GM18520 (cell line): ENCODE measurements around the gene PDE4B.
"Not testable (repeated sequence)": the region's sequence is repeated elsewhere in the genome, so short reads cannot be mapped to it uniquely, and the experiment has no call there.

ENCODE experiments used
- ATAC-seq: cut with Tn5 transposase; IDR thresholded peaks from one replicate; pipeline ENCODE4 v1.9.1; 2021; ENCODE audit not compliant: unreplicated experiment

Gene PDE4B

GRCh38 chr1:65949230-65949626 is 156.5 kb downstream of the PDE4B start:
- no peak for ATAC-seq

- no peak for ATAC-seq
These were observed 157.2 kb downstream of the PDE4B start for GRCh38 chr1:65949933-65950332.

- no peak for ATAC-seq
These were observed 160.0 kb downstream of the PDE4B start for GRCh38 chr1:65952696-65953095.

GRCh38 chr1:65953170-65953569 is 160.5 kb downstream of the PDE4B start:
- no peak for ATAC-seq

- ATAC-seq = no peak
These were observed 162.4 kb downstream of the PDE4B start for GRCh38 chr1:65955071-65955470.

- ATAC-seq = no peak
These were observed 162.8 kb downstream of the PDE4B start for GRCh38 chr1:65955503-65955902.

GRCh38 chr1:65958561-65959350 is 166.1 kb downstream of the PDE4B start:
- no peak for ATAC-seq

GRCh38 chr1:65959896-65960567 is 167.3 kb downstream of the PDE4B start:
- no peak for ATAC-seq

- no peak for ATAC-seq
These were observed 170.6 kb downstream of the PDE4B start for GRCh38 chr1:65963156-65963888.

GRCh38 chr1:65964123-65964522 is 171.4 kb downstream of the PDE4B start:
- no peak for ATAC-seq

- no peak for ATAC-seq
These were observed 172.7 kb downstream of the PDE4B start for GRCh38 chr1:65965112-65965996.

- not testable (repeated sequence) for ATAC-seq
These were observed 174.8 kb downstream of the PDE4B start for GRCh38 chr1:65967492-65967891.

- ATAC-seq = no peak
These were observed 178.9 kb downstream of the PDE4B start for GRCh38 chr1:65971547-65971946.

GRCh38 chr1:65975708-65976107 is 183.0 kb downstream of the PDE4B start:
- no peak for ATAC-seq

- ATAC-seq = no peak
These were observed 186.7 kb downstream of the PDE4B start for GRCh38 chr1:65979136-65980044.

- ATAC-seq = no peak
These were observed 187.5 kb downstream of the PDE4B start for GRCh38 chr1:65980237-65980636.

GRCh38 chr1:65983500-65983899 is 190.8 kb downstream of the PDE4B start:
- ATAC-seq = no peak

GRCh38 chr1:65985393-65986066 is 192.8 kb downstream of the PDE4B start:
- ATAC-seq = no peak

GRCh38 chr1:65986146-65986545 is 193.5 kb downstream of the PDE4B start:
- no peak for ATAC-seq
